Adrenal gland (tissue), 5 donors: ENCODE measurements around the gene ASPHD2.

Experiments used
- CTCF ChIP-seq, 6 experiments: fragments of 450-650 bp in 4 of 6; fragments of 200-600 bp in 2 of 6; sonication (generic) in 1 of 6; IDR thresholded peaks; 1 replicate in 5 of 6; 2 replicates in 1 of 6; pipeline versions ENCODE4 v1.5.1 to v1.8.0; 2016 to 2021; ENCODE audit warnings: antibody characterized with exemption in 6 of 6, mild to moderate bottlenecking in 2 of 6, moderate library complexity in 1 of 6
- POLR2A ChIP-seq, 2 donors: fragments of 450-650 bp; IDR thresholded peaks; one replicate each; pipeline ENCODE4 v1.6.1; 2017; ENCODE audit warnings: antibody characterized with exemption in 2 of 2, mild to moderate bottlenecking in 2 of 2, moderate library complexity in 1 of 2
- donor health status: DM: no; HTN: no; CAD: no.

GRCh38 chr22:26448941-26449340 is 19.9 kb downstream of the ASPHD2 start:
- no peak for TF ChIP-seq POLR2A (IDR thresholded peaks at IDR 0.05)
- no peak for TF ChIP-seq CTCF (IDR thresholded peaks at IDR 0.05)
